Measurements from ENCODE around the gene KLLN. TPM values are rescaled to one million over a fixed set of nuclear protein-coding genes. Genes with fewer than 3 reads are reported as not detected.
"Not testable (repeated sequence)": the region's sequence is repeated elsewhere in the genome, so short reads cannot be mapped to it uniquely, and the experiment has no call there.

The KLLN gene
- total RNA-seq, 1 experiment from 2014 or later: 0.15 TPM

DNA sequence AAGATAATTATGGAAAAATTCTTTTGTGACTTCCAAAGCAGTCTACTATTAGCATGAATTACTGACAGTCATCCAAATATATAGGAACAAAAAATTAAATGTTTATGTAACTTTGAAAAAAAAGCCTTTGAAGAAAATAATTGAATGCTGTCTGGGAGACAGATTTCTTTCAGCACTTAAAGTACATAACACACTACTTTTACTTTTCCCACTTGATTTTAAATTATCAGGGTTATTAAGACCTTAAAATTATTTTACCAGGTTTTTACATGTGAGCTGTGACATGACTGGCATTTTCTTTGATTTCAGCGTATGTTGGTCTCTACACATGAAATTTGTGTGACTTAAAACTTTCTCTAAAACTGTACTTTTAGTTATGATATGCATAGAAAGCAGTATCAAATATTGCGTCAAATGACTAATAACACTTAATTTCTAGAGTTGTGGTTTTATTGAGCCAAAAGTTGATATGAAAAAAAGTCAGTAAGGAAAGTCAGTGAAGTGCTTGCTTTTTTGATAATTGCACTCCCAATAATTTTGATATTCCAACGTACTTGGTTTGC lies 3.2 kb upstream of the KLLN start:
- Histone ChIP-seq H3K27me3 (ENCODE audit: low read length) (no peaks in the 10 kb centered on the region), H4K20me1 (ENCODE audit: low read length) (peaks cover 43% of the 10 kb centered on the region), H3K9ac (ENCODE audit: low read length) (peak overlapping the region; percentile 95), H3K4me1 (ENCODE audit: insufficient read depth, low read length) (peaks cover 18% of the 10 kb centered on the region; the same call in 1 of the 2 replicates), H3K9me2 (replicated peaks; ENCODE audit: low read length) (no peaks in the 10 kb centered on the region), H3K9me3 (ENCODE audit: low read length) (no peaks in the 10 kb centered on the region), H3K27ac (ENCODE audit: low read length) (peak overlapping the region; percentile 25; the same call in 1 of the 2 replicates), H3K79me2 (ENCODE audit: low read length) (peaks cover 75% of the 10 kb centered on the region), H2AFZ (ENCODE audit: low read length) (no peak overlapping the region), H3F3A (ENCODE audit: low read length, unreplicated experiment) (no peaks in the 10 kb centered on the region), H3K4me2 (ENCODE audit: low read length) (peak overlapping the region; percentile 86), H3K36me3 (ENCODE audit: low read depth, low read length) (no peaks in the 10 kb centered on the region), H3K4me3 (ENCODE audit: low read length) (peak overlapping the region; percentile 94)
- peak; percentile 1 for DNase-seq
- TF ChIP-seq EZH2phosphoT487 (IDR thresholded peaks at IDR 0.05; ENCODE audit: borderline replicate concordance, low read length) (no peak), EZH2 (IDR thresholded peaks at IDR 0.05; ENCODE audit: low read length, unreplicated experiment) (no peak)
- TF ChIP-seq, protein P1, sequence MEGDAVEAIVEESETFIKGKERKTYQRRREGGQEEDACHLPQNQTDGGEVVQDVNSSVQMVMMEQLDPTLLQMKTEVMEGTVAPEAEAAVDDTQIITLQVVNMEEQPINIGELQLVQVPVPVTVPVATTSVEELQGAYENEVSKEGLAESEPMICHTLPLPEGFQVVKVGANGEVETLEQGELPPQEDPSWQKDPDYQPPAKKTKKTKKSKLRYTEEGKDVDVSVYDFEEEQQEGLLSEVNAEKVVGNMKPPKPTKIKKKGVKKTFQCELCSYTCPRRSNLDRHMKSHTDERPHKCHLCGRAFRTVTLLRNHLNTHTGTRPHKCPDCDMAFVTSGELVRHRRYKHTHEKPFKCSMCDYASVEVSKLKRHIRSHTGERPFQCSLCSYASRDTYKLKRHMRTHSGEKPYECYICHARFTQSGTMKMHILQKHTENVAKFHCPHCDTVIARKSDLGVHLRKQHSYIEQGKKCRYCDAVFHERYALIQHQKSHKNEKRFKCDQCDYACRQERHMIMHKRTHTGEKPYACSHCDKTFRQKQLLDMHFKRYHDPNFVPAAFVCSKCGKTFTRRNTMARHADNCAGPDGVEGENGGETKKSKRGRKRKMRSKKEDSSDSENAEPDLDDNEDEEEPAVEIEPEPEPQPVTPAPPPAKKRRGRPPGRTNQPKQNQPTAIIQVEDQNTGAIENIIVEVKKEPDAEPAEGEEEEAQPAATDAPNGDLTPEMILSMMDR (conservative IDR thresholded peaks at IDR 0.05; ENCODE audit: low read depth, low read length): no peak
- intact Hi-C loops (cut with micrococcal nuclease): no loop called here
- BruUV-seq (replicated peaks): no TSS peak
- no peak for ATAC-seq
- ChIA-PET CTCF (no interaction called here), POLR2A (ENCODE audit: unreplicated experiment) (no interaction called here)

DNA sequence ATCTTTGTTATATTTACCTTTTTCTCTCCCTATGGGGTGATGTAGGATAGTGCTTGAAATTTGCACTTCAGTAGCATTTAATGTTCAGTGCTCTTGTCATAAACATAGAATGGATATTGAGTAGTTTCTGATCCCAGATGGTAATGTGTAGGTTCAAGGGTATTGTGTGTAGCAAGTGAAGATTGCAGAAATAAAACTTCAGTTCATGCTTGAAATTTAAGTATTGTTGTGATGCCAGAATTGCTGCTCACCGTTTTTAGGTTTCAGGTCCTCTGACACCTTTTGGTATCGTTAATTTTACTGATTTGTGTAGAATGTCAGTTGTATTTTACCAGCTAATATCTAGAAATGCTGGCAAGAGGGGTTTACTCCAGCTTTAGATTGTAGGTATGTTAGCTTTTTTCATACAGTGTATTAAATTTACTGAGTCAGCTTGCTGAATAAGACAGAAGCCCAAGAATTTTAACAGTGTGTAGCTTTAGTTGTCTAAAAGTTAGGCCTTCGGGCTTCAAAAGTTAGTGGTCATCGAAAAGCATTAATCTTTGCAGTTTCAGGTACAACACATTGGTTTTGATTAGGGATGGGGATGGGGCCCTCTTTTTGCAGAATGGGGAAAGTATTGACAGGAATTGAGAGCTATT lies 2.0 kb upstream of the KLLN start:
- ChIA-PET CTCF (no interaction called here), POLR2A (ENCODE audit: unreplicated experiment) (no interaction called here)
- Histone ChIP-seq H3K9ac (ENCODE audit: low read length) (peak overlapping the region; percentile 95), H3K9me3 (ENCODE audit: low read length) (no peaks in the 10 kb centered on the region), H3F3A (ENCODE audit: low read length, unreplicated experiment) (no peaks in the 10 kb centered on the region), H4K20me1 (ENCODE audit: low read length) (peaks cover 43% of the 10 kb centered on the region), H3K9me2 (replicated peaks; ENCODE audit: low read length) (no peaks in the 10 kb centered on the region), H3K4me2 (ENCODE audit: low read length) (peak overlapping the region; percentile 86), H3K27me3 (ENCODE audit: low read length) (no peaks in the 10 kb centered on the region), H3K4me3 (ENCODE audit: low read length) (peak overlapping the region; percentile 94), H3K36me3 (ENCODE audit: low read depth, low read length) (no peaks in the 10 kb centered on the region), H3K79me2 (ENCODE audit: low read length) (peaks cover 63% of the 10 kb centered on the region), H3K4me1 (ENCODE audit: insufficient read depth, low read length) (peaks cover 28% of the 10 kb centered on the region; the same call in 1 of the 2 replicates), H2AFZ (ENCODE audit: low read length) (no peak overlapping the region), H3K27ac (ENCODE audit: low read length) (peak overlapping the region; percentile 0; the same call in 1 of the 2 replicates)
- TF ChIP-seq EZH2 (IDR thresholded peaks at IDR 0.05; ENCODE audit: low read length, unreplicated experiment) (no peak), EZH2phosphoT487 (IDR thresholded peaks at IDR 0.05; ENCODE audit: borderline replicate concordance, low read length) (no peak)
- TF ChIP-seq, protein P1 (conservative IDR thresholded peaks at IDR 0.05; ENCODE audit: low read depth, low read length): no peak
- no TSS peak for BruUV-seq (replicated peaks)
- ATAC-seq: no peak
- DNase-seq: no peak
- intact Hi-C loops (cut with micrococcal nuclease): no loop called here

DNA sequence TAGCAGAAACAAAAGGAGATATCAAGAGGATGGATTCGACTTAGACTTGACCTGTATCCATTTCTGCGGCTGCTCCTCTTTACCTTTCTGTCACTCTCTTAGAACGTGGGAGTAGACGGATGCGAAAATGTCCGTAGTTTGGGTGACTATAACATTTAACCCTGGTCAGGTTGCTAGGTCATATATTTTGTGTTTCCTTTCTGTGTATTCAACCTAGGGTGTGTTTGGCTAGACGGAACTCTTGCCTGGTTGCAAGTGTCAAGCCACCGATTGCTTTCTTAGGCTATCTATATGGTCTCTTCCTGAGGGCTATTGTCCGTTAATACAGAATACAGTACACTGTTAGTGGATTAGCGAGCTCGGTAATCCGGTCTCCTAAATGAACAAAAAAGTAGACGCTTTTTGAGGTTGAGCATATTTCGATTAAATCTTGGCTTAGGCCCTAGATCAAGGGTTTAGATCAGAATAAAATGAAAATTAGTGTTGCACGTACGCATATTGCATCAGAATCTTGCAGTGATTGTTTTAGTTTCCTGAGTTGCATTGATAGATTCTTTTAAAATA lies 1.2 kb upstream of the KLLN start:
- Histone ChIP-seq H3K9ac (ENCODE audit: low read length) (peak overlapping the region; percentile 95), H3K4me1 (ENCODE audit: insufficient read depth, low read length) (peaks cover 23% of the 10 kb centered on the region; the same call in 1 of the 2 replicates), H3K27ac (ENCODE audit: low read length) (no peak overlapping the region), H3K9me2 (replicated peaks; ENCODE audit: low read length) (no peaks in the 10 kb centered on the region), H3K9me3 (ENCODE audit: low read length) (no peaks in the 10 kb centered on the region), H4K20me1 (ENCODE audit: low read length) (peaks cover 43% of the 10 kb centered on the region), H3K36me3 (ENCODE audit: low read depth, low read length) (no peaks in the 10 kb centered on the region), H3K79me2 (ENCODE audit: low read length) (peaks cover 55% of the 10 kb centered on the region), H3F3A (ENCODE audit: low read length, unreplicated experiment) (no peaks in the 10 kb centered on the region), H3K4me2 (ENCODE audit: low read length) (peak overlapping the region; percentile 86), H2AFZ (ENCODE audit: low read length) (no peak overlapping the region), H3K4me3 (ENCODE audit: low read length) (peak overlapping the region; percentile 94), H3K27me3 (ENCODE audit: low read length) (no peaks in the 10 kb centered on the region)
- ChIA-PET CTCF (no interaction called here), POLR2A (ENCODE audit: unreplicated experiment) (no interaction called here)
- ATAC-seq (no peak), DNase-seq (no peak)
- intact Hi-C loops (cut with micrococcal nuclease): no loop called here
- TSS peak; percentile 38 for BruUV-seq (replicated peaks)
- TF ChIP-seq EZH2phosphoT487 (IDR thresholded peaks at IDR 0.05; ENCODE audit: borderline replicate concordance, low read length) (no peak), EZH2 (IDR thresholded peaks at IDR 0.05; ENCODE audit: low read length, unreplicated experiment) (no peak)
- TF ChIP-seq, protein P1 (conservative IDR thresholded peaks at IDR 0.05; ENCODE audit: low read depth, low read length): no peak

DNA sequence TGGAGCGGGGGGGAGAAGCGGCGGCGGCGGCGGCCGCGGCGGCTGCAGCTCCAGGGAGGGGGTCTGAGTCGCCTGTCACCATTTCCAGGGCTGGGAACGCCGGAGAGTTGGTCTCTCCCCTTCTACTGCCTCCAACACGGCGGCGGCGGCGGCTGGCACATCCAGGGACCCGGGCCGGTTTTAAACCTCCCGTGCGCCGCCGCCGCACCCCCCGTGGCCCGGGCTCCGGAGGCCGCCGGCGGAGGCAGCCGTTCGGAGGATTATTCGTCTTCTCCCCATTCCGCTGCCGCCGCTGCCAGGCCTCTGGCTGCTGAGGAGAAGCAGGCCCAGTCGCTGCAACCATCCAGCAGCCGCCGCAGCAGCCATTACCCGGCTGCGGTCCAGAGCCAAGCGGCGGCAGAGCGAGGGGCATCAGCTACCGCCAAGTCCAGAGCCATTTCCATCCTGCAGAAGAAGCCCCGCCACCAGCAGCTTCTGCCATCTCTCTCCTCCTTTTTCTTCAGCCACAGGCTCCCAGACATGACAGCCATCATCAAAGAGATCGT lies 690 bp upstream of the KLLN start:
- POLR2A ChIA-PET (ENCODE audit: unreplicated experiment); ATAC-seq; H3K9me2 ChIP-seq (replicated peaks; ENCODE audit: low read length); BruUV-seq (replicated peaks); H3F3A ChIP-seq (ENCODE audit: low read length, unreplicated experiment); H3K27me3 ChIP-seq (ENCODE audit: low read length); CTCF ChIA-PET; intact Hi-C loops (cut with micrococcal nuclease); H3K9me3 ChIP-seq (ENCODE audit: low read length); DNase-seq; H3K36me3 ChIP-seq (ENCODE audit: low read depth, low read length); H2AFZ ChIP-seq (ENCODE audit: low read length): not testable (repeated sequence)
- peak overlapping the region; percentile 99 for H3K4me2 ChIP-seq (ENCODE audit: low read length)
- peak overlapping the region; percentile 95 for H3K9ac ChIP-seq (ENCODE audit: low read length)
- H3K4me1 ChIP-seq (ENCODE audit: insufficient read depth, low read length): peaks cover 22% of the 10 kb centered on the region; the same call in 1 of the 2 replicates
- H3K27ac ChIP-seq (ENCODE audit: low read length): peak overlapping the region; percentile 97
- H4K20me1 ChIP-seq (ENCODE audit: low read length): peaks cover 43% of the 10 kb centered on the region
- H3K4me3 ChIP-seq (ENCODE audit: low read length): peak overlapping the region; percentile 94
- peaks cover 50% of the 10 kb centered on the region for H3K79me2 ChIP-seq (ENCODE audit: low read length)

All from PC-3 (cell line).